KMS-11 (cell line): ENCODE measurements around the gene UTP3.

Experiments
- H2AFZ ChIP-seq: fragments of 200-600 bp; sonication (generic); 2 replicates; pipeline ENCODE4 v1.6.1; 2016; ENCODE audit warnings: antibody characterized with exemption, mixed run types, low read depth
- H3K27ac ChIP-seq: fragments of 200-600 bp; sonication (generic); 2 replicates; pipeline ENCODE4 v1.6.1; 2016; ENCODE audit warnings: mild to moderate bottlenecking, mixed run types
- H3K27me3 ChIP-seq: fragments of 200-600 bp; sonication (generic); 2 replicates; pipeline ENCODE4 v1.6.1; 2017; ENCODE audit warnings: mild to moderate bottlenecking, low read depth, mixed run types, moderate library complexity; ENCODE audit not compliant: insufficient read depth
- H3K36me3 ChIP-seq: fragments of 200-600 bp; sonication (generic); 2 replicates; pipeline ENCODE4 v1.6.1; 2017; ENCODE audit warnings: mild to moderate bottlenecking, mixed run types; ENCODE audit not compliant: insufficient read depth
- H3K4me1 ChIP-seq: fragments of 200-600 bp; sonication (generic); 2 replicates; pipeline ENCODE4 v1.6.1; 2016; ENCODE audit warnings: mild to moderate bottlenecking, low read depth, mixed run types; ENCODE audit not compliant: poor library complexity, severe bottlenecking
- H3K4me2 ChIP-seq: fragments of 200-600 bp; sonication (generic); 2 replicates; pipeline ENCODE4 v1.7.0; 2016; ENCODE audit warnings: mild to moderate bottlenecking, mixed run types
- H3K4me3 ChIP-seq: fragments of 200-600 bp; sonication (generic); IDR thresholded peaks from 2 replicates; pipeline ENCODE4 v1.6.1; 2017; ENCODE audit warnings: low read depth, low read length, mixed read lengths; ENCODE audit not compliant: insufficient read depth
- H3K79me2 ChIP-seq: fragments of 200-600 bp; sonication (generic); 2 replicates; pipeline ENCODE4 v1.6.1; 2016; ENCODE audit warnings: low read depth, mixed run types; ENCODE audit not compliant: insufficient read depth
- H3K9ac ChIP-seq: fragments of 200-600 bp; sonication (generic); 2 replicates; pipeline ENCODE4 v1.6.1; 2016; ENCODE audit warnings: mild to moderate bottlenecking, mixed run types
- H4K20me1 ChIP-seq: fragments of 200-600 bp; sonication (generic); 2 replicates; pipeline ENCODE4 v1.6.1; 2016; ENCODE audit warnings: mild to moderate bottlenecking, mixed run types; ENCODE audit not compliant: insufficient read depth
- CTCF ChIP-seq: fragments of 200-600 bp; sonication (generic); conservative IDR thresholded peaks from 2 replicates; pipeline ENCODE4 v1.6.1; 2017; ENCODE audit warnings: low read depth, mild to moderate bottlenecking, antibody characterized with exemption, low read length, moderate library complexity, mixed read lengths

UTP3 gene

GRCh38 chr4:70703619-70704214 lies 15.4 kb downstream of the UTP3 start:
- Histone ChIP-seq H2AFZ (peak overlapping the region; percentile 51), H3K4me3 (no peak overlapping the region), H3K9ac (peak overlapping the region; percentile 71; the same call in 1 of the 2 replicates), H3K27me3 (no peaks in the 10 kb centered on the region), H3K4me1 (peaks cover 32% of the 10 kb centered on the region), H3K4me2 (peak overlapping the region; percentile 64), H4K20me1 (no peaks in the 10 kb centered on the region), H3K79me2 (peaks cover 33% of the 10 kb centered on the region), H3K36me3 (no peaks in the 10 kb centered on the region), H3K27ac (peak overlapping the region; percentile 62)
- TF ChIP-seq CTCF, result no peak

- Histone ChIP-seq H3K27me3 (no peaks in the 10 kb centered on the region), H3K4me1 (peaks cover 32% of the 10 kb centered on the region), H3K79me2 (peaks cover 40% of the 10 kb centered on the region), H4K20me1 (no peaks in the 10 kb centered on the region), H3K4me2 (peak overlapping the region; percentile 64), H3K9ac (peak overlapping the region; percentile 71; the same call in 1 of the 2 replicates), H3K27ac (peak overlapping the region; percentile 62), H3K4me3 (no peak overlapping the region), H3K36me3 (no peaks in the 10 kb centered on the region), H2AFZ (peak overlapping the region; percentile 51)
- peak; percentile 60 for TF ChIP-seq CTCF
Observed at GRCh38 chr4:70704215-70704930, 16.0 kb downstream of the UTP3 start.

- Histone ChIP-seq H3K27me3 (no peaks in the 10 kb centered on the region), H3K27ac (peak overlapping the region; percentile 62), H2AFZ (peak overlapping the region; percentile 51), H3K79me2 (peaks cover 45% of the 10 kb centered on the region), H3K4me3 (no peak overlapping the region), H3K4me1 (peaks cover 32% of the 10 kb centered on the region), H4K20me1 (no peaks in the 10 kb centered on the region), H3K4me2 (peak overlapping the region; percentile 64; the same call in 1 of the 2 replicates), H3K36me3 (no peaks in the 10 kb centered on the region), H3K9ac (peak overlapping the region; percentile 71)
- no peak; the same call in 1 of the 2 replicates for TF ChIP-seq CTCF
Observed at GRCh38 chr4:70704931-70705182, 16.5 kb downstream of the UTP3 start.

GRCh38 chr4:70705183-70706043 lies 17.1 kb downstream of the UTP3 start:
- Histone ChIP-seq H3K4me2 (peak overlapping the region; percentile 98), H3K27ac (peak overlapping the region; percentile 62), H3K4me1 (peaks cover 32% of the 10 kb centered on the region), H3K27me3 (no peaks in the 10 kb centered on the region), H2AFZ (peak overlapping the region; percentile 51), H4K20me1 (no peaks in the 10 kb centered on the region), H3K36me3 (no peaks in the 10 kb centered on the region), H3K79me2 (peaks cover 50% of the 10 kb centered on the region), H3K9ac (peak overlapping the region; percentile 71), H3K4me3 (peak overlapping the region; percentile 99)
- no peak for TF ChIP-seq CTCF
